IMR-90 (cell line): ENCODE data around the gene APC2.

Experiments used
- MAFK ChIP-seq: IDR thresholded peaks from 2 replicates; pipeline ENCODE4 v1.6.1; 2012; ENCODE audit warnings: low read depth, low read length, improper control_type of control experiment
- MAZ ChIP-seq: IDR thresholded peaks from 2 replicates; pipeline ENCODE4 v1.6.1; 2012; ENCODE audit warnings: low read depth, mild to moderate bottlenecking, low read length, improper control_type of control experiment, moderate library complexity, borderline replicate concordance
- POLR2A ChIP-seq: IDR thresholded peaks from 2 replicates; pipeline ENCODE4 v1.6.1; 2012; ENCODE audit warnings: mild to moderate bottlenecking, low read depth, low read length
- RAD21 ChIP-seq: IDR thresholded peaks from 2 replicates; pipeline ENCODE4 v1.6.1; 2012; ENCODE audit warnings: low read length, improper control_type of control experiment
- RCOR1 ChIP-seq: IDR thresholded peaks from 2 replicates; pipeline ENCODE4 v1.6.1; 2012; ENCODE audit warnings: mild to moderate bottlenecking, low read length, improper control_type of control experiment; ENCODE audit not compliant: insufficient replicate concordance
- RFX5 ChIP-seq: IDR thresholded peaks from 2 replicates; pipeline ENCODE4 v1.8.0; 2012; ENCODE audit warnings: low read depth, mild to moderate bottlenecking, low read length, moderate library complexity
- SMC3 ChIP-seq: fragments of 150-350 bp; IDR thresholded peaks from 2 replicates; pipeline ENCODE4 v1.6.1; 2016; ENCODE audit warnings: low read depth, mild to moderate bottlenecking, antibody characterized with exemption, low read length, moderate library complexity
- TF ChIP-seq, protein P1 (sequence below): conservative IDR thresholded peaks from 2 replicates; pipeline ENCODE4 v1.5.1; 2012; ENCODE audit warnings: mild to moderate bottlenecking, low read depth, low read length, improper control_type of control experiment
- TF ChIP-seq, protein P2 (sequence below): fragments of 150-350 bp; IDR thresholded peaks from 2 replicates; pipeline ENCODE4 v1.6.1; 2016; ENCODE audit warnings: low read depth, mild to moderate bottlenecking, low read length, moderate library complexity, borderline replicate concordance

DNA sequence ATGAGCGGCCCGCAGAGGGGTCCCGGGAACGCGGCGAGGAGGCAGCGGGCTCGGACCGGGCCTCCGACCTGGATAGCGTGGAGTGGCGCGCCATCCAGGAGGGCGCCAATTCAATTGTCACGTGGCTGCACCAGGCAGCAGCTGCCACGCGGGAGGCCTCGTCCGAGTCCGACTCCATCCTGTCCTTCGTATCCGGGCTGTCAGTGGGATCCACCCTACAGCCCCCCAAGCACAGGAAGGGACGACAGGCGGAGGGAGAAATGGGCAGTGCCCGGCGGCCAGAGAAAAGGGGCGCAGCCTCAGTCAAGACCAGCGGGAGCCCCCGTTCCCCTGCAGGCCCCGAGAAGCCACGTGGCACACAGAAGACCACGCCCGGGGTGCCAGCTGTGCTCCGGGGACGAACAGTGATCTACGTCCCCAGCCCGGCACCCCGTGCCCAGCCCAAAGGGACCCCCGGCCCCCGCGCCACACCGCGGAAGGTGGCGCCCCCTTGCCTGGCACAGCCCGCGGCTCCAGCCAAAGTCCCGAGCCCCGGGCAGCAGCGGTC lies 18.4 kb downstream of the APC2 start:
- TF ChIP-seq, protein P1, sequence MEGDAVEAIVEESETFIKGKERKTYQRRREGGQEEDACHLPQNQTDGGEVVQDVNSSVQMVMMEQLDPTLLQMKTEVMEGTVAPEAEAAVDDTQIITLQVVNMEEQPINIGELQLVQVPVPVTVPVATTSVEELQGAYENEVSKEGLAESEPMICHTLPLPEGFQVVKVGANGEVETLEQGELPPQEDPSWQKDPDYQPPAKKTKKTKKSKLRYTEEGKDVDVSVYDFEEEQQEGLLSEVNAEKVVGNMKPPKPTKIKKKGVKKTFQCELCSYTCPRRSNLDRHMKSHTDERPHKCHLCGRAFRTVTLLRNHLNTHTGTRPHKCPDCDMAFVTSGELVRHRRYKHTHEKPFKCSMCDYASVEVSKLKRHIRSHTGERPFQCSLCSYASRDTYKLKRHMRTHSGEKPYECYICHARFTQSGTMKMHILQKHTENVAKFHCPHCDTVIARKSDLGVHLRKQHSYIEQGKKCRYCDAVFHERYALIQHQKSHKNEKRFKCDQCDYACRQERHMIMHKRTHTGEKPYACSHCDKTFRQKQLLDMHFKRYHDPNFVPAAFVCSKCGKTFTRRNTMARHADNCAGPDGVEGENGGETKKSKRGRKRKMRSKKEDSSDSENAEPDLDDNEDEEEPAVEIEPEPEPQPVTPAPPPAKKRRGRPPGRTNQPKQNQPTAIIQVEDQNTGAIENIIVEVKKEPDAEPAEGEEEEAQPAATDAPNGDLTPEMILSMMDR = no peak
- TF ChIP-seq POLR2A (no peak), RAD21 (no peak), SMC3 (no peak), MAZ (no peak), RCOR1 (no peak), RFX5 (no peak), MAFK (no peak)
- TF ChIP-seq, protein P2, sequence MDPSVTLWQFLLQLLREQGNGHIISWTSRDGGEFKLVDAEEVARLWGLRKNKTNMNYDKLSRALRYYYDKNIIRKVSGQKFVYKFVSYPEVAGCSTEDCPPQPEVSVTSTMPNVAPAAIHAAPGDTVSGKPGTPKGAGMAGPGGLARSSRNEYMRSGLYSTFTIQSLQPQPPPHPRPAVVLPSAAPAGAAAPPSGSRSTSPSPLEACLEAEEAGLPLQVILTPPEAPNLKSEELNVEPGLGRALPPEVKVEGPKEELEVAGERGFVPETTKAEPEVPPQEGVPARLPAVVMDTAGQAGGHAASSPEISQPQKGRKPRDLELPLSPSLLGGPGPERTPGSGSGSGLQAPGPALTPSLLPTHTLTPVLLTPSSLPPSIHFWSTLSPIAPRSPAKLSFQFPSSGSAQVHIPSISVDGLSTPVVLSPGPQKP = no peak
